Activated CD8-positive, alpha-beta memory T cell treated with anti-CD3 and anti-CD28 coated beads, Interleukin-2, amount 50 U/mL, for 4 hours (primary cell): ENCODE data around the gene ICAM4.
A peak's percentile ranks its signal among the peaks of the same experiment; 100 is the strongest.
"Not testable (repeated sequence)": the region's sequence is repeated elsewhere in the genome, so short reads cannot be mapped to it uniquely, and the experiment has no call there.

ENCODE experiments used
- DNase-seq: peaks from one replicate; pipeline ENCODE4 v3.0.0-alpha.2; 2020

ICAM4 gene

GRCh38 chr19:10269333-10270179 is 17.2 kb upstream of the ICAM4 start:
- DNase-seq = peak; percentile 89

GRCh38 chr19:10270180-10270615 is 16.6 kb upstream of the ICAM4 start:
- DNase-seq = peak; percentile 63

- DNase-seq = peak; percentile 70
These were observed 15.9 kb upstream of the ICAM4 start, which contains the start of gene ICAM1 for GRCh38 chr19:10270616-10271394. TSS of gene ICAM1 (plus strand) at chr19:10271120. CDS start at chr19:10271160, 40 bp downstream.

GRCh38 chr19:10271543-10272086 is 15.1 kb upstream of the ICAM4 start:
- DNase-seq = peak; percentile 43

- no peak for DNase-seq
These were observed 12.2 kb upstream of the ICAM4 start for GRCh38 chr19:10274589-10274988.

GRCh38 chr19:10277795-10278589 is 8.8 kb upstream of the ICAM4 start:
- no peak for DNase-seq

- no peak for DNase-seq
These were observed 7.8 kb upstream of the ICAM4 start for GRCh38 chr19:10278935-10279334.

- no peak for DNase-seq
These were observed 6.9 kb upstream of the ICAM4 start for GRCh38 chr19:10279737-10280442.

- DNase-seq = not testable (repeated sequence)
These were observed 4.7 kb upstream of the ICAM4 start for GRCh38 chr19:10282043-10282442.

GRCh38 chr19:10283301-10284064 is 3.3 kb upstream of the ICAM4 start:
- DNase-seq = no peak

- no peak for DNase-seq
These were observed 2.4 kb upstream of the ICAM4 start for GRCh38 chr19:10284065-10284959.

- no peak for DNase-seq
These were observed 1.8 kb upstream of the ICAM4 start for GRCh38 chr19:10284960-10285278.

GRCh38 chr19:10285393-10285792 is 1.4 kb upstream of the ICAM4 start:
- DNase-seq = no peak

GRCh38 chr19:10288662-10289166 is 2.0 kb downstream of the ICAM4 start:
- DNase-seq = peak; percentile 48

GRCh38 chr19:10289167-10289835 is 2.5 kb downstream of the ICAM4 start:
- peak; percentile 65 for DNase-seq

- peak; percentile 67 for DNase-seq
These were observed 3.1 kb downstream of the ICAM4 start, which contains the start of gene ICAM5 for GRCh38 chr19:10289836-10290356. TSS of gene ICAM5 (plus strand) at chr19:10289952. CDS start at chr19:10290044, 92 bp downstream.

- no peak for DNase-seq
These were observed 3.7 kb downstream of the ICAM4 start for GRCh38 chr19:10290357-10290875.

- peak; percentile 68 for DNase-seq
These were observed 4.3 kb downstream of the ICAM4 start for GRCh38 chr19:10290876-10291553.
